GM23248 (cell line): ENCODE data around the gene TRAPPC8. TPM values are rescaled to one million over a fixed set of nuclear protein-coding genes. Genes with fewer than 3 reads are reported as not detected.
"Not testable (repeated sequence)": the region's sequence is repeated elsewhere in the genome, so short reads cannot be mapped to it uniquely, and the experiment has no call there.

ENCODE experiments used
- DNase-seq: peaks from one replicate; pipeline ENCODE4 v3.0.0-alpha.2; 2015
- H2AFZ ChIP-seq: fragments of 200-600 bp; sonication (generic); 2 replicates; pipeline ENCODE4 v1.6.1; 2016; ENCODE audit warnings: antibody characterized with exemption
- H3F3A ChIP-seq: fragments of 200-600 bp; sonication (generic); 2 replicates; pipeline ENCODE4 v1.6.1; 2016; ENCODE audit warnings: mild to moderate bottlenecking, antibody characterized with exemption, mixed run types; ENCODE audit not compliant: insufficient read depth
- H3K27ac ChIP-seq: fragments of 200-600 bp; sonication (generic); 2 replicates; pipeline ENCODE4 v1.5.1; 2016; ENCODE audit warnings: mild to moderate bottlenecking
- H3K27me3 ChIP-seq: fragments of 200-600 bp; sonication (generic); replicated peaks from 2 replicates; pipeline ENCODE4 v1.6.1; 2016; ENCODE audit warnings: mild to moderate bottlenecking; ENCODE audit not compliant: insufficient read depth
- H3K36me3 ChIP-seq: fragments of 200-600 bp; sonication (generic); 2 replicates; pipeline ENCODE4 v1.6.1; 2016; ENCODE audit warnings: low read depth, mild to moderate bottlenecking
- H3K4me1 ChIP-seq: fragments of 200-600 bp; sonication (generic); 2 replicates; pipeline ENCODE4 v1.6.1; 2016; ENCODE audit warnings: mild to moderate bottlenecking; ENCODE audit not compliant: insufficient read depth
- H3K4me2 ChIP-seq: fragments of 200-600 bp; sonication (generic); one replicate; pipeline ENCODE4 v1.6.1; 2016; ENCODE audit warnings: mild to moderate bottlenecking; ENCODE audit not compliant: unreplicated experiment
- H3K4me3 ChIP-seq: fragments of 200-600 bp; sonication (generic); 2 replicates; pipeline ENCODE4 v1.5.1; 2016; ENCODE audit warnings: mild to moderate bottlenecking
- H3K79me2 ChIP-seq: fragments of 200-600 bp; sonication (generic); 2 replicates; pipeline ENCODE4 v1.6.1; 2016; ENCODE audit warnings: mild to moderate bottlenecking; ENCODE audit not compliant: insufficient read depth
- H3K9ac ChIP-seq: fragments of 200-600 bp; sonication (generic); 2 replicates; pipeline ENCODE4 v1.6.1; 2016; ENCODE audit warnings: mild to moderate bottlenecking
- H3K9me2 ChIP-seq: fragments of 200-600 bp; sonication (generic); 2 replicates; pipeline ENCODE4 v1.6.1; 2016; ENCODE audit warnings: mixed run types, mild to moderate bottlenecking, moderate library complexity; ENCODE audit not compliant: insufficient read depth
- H3K9me3 ChIP-seq: fragments of 200-600 bp; sonication (generic); one replicate; pipeline ENCODE4 v1.6.1; 2017; ENCODE audit warnings: low read depth
- H4K20me1 ChIP-seq: fragments of 200-600 bp; sonication (generic); 2 replicates; pipeline ENCODE4 v1.6.0; 2016; ENCODE audit not compliant: insufficient read depth
- EZH2 ChIP-seq: fragments of 200-600 bp; sonication (generic); IDR thresholded peaks from 2 replicates; pipeline ENCODE4 v1.6.1; 2018; ENCODE audit warnings: antibody characterized with exemption, mild to moderate bottlenecking; ENCODE audit not compliant: insufficient read depth, poor library complexity, severe bottlenecking
- EZH2phosphoT487 ChIP-seq: fragments of 200-600 bp; sonication (generic); IDR thresholded peaks from 2 replicates; pipeline ENCODE4 v1.6.1; 2018; ENCODE audit warnings: antibody characterized with exemption, moderate library complexity, mild to moderate bottlenecking, low read depth; ENCODE audit not compliant: insufficient read depth
- WGBS, 2 experiments: methylation state at CpG; one replicate each; pipeline ENCODE4 v1.1.6; 2015 to 2017; ENCODE audit warnings: low lambda C conversion rate in 2 of 2, low coverage in 1 of 2; ENCODE audit errors: missing lambda C conversion rate in 2 of 2; 5-methylcytosine and 5-hydroxymethylcytosine counted together
- in situ Hi-C: fragments of 300-500 bp; cut with MboI; formaldehyde crosslinking; loops from 2 replicates; pipeline ENCODE4 v1.15.0; 2020
- polyA plus RNA-seq: library from polyadenylated mRNA; unstranded; fragments of >200 nt; fragmentation: Nextera tagmentation; extraction: Ambion mirVana; gene quantifications from 2 replicates; pipeline ENCODE4 v1.2.1, GENCODE V29; 2016
- total RNA-seq: library from RNA; depleted of rRNA; stranded (reverse); fragments of >200 nt; shearing (Covaris generic); gene quantifications from 2 replicates; pipeline ENCODE4 v1.2.3, GENCODE V29; 2014

Gene TRAPPC8
- total and polyA plus RNA-seq, 2 experiments from 2014 or later, result 10.1 to 39.4 TPM

GRCh38 chr18:31828613-31829012 is 114.3 kb downstream of the TRAPPC8 start:
- H3K9me2 ChIP-seq, result no peaks in the 10 kb centered on the region
- in situ Hi-C loops, result no loop called here
- WGBS, 2 experiments, result 93 to 96% methylated on average over 10 of the region's 10 CpGs

GRCh38 chr18:31826673-31827325 is 116.1 kb downstream of the TRAPPC8 start:
- H3F3A ChIP-seq, H2AFZ ChIP-seq, H3K4me1 ChIP-seq, H3K27me3 ChIP-seq, DNase-seq, H3K9ac ChIP-seq, H3K9me3 ChIP-seq, H3K27ac ChIP-seq, H4K20me1 ChIP-seq, H3K9me2 ChIP-seq, H3K79me2 ChIP-seq, in situ Hi-C loops, H3K4me3 ChIP-seq, H3K4me2 ChIP-seq: not testable (repeated sequence)
- peaks cover 12% of the 10 kb centered on the region; the same call in 1 of the 2 replicates for H3K36me3 ChIP-seq
- WGBS, 2 experiments, result 86 to 87% methylated on average over 10 of the region's 10 CpGs

More at GRCh38 chr18:31828613-31829012, 114.3 kb downstream of the TRAPPC8 start:
- no peak overlapping the region for H2AFZ ChIP-seq
- H4K20me1 ChIP-seq, result no peaks in the 10 kb centered on the region
- TF ChIP-seq EZH2phosphoT487, result no peak
- TF ChIP-seq EZH2, result no peak
- no peak for DNase-seq
- H3K9me3 ChIP-seq, result no peaks in the 10 kb centered on the region
- H3F3A ChIP-seq, result no peaks in the 10 kb centered on the region
- H3K36me3 ChIP-seq, result peaks cover 12% of the 10 kb centered on the region; the same call in 1 of the 2 replicates
- H3K4me1 ChIP-seq, result no peaks in the 10 kb centered on the region
- no peaks in the 10 kb centered on the region for H3K79me2 ChIP-seq
- H3K27ac ChIP-seq, result no peak overlapping the region
- H3K4me3 ChIP-seq, result no peak overlapping the region
- H3K9ac ChIP-seq, result no peak overlapping the region
- no peak overlapping the region for H3K4me2 ChIP-seq
- no peaks in the 10 kb centered on the region for H3K27me3 ChIP-seq

GRCh38 chr18:31825772-31826171 is 117.2 kb downstream of the TRAPPC8 start:
- Histone ChIP-seq H3K9me2 (no peaks in the 10 kb centered on the region), H4K20me1 (no peaks in the 10 kb centered on the region), H3K79me2 (no peaks in the 10 kb centered on the region), H3K9me3 (no peaks in the 10 kb centered on the region), H3K4me1 (no peaks in the 10 kb centered on the region), H3K9ac (no peak overlapping the region), H3K4me3 (no peak overlapping the region), H3F3A (0 out of 2 replicates have a peak, but pooled peaks cover 3% of the 10 kb centered on the region), H3K36me3 (peaks cover 11% of the 10 kb centered on the region; the same call in 1 of the 2 replicates), H3K4me2 (no peak overlapping the region), H2AFZ (no peak overlapping the region), H3K27me3 (no peaks in the 10 kb centered on the region), H3K27ac (no peak overlapping the region)
- TF ChIP-seq EZH2 (no peak), EZH2phosphoT487 (no peak)
- DNase-seq, result no peak
- 25 to 34% methylated on average over 3 of the region's 3 CpGs for WGBS, 2 experiments
- in situ Hi-C loops, result no loop called here

GRCh38 chr18:31821545-31822171 is 121.3 kb downstream of the TRAPPC8 start:
- 66 to 69% methylated on average over 8 of the region's 8 CpGs for WGBS, 2 experiments
- H3K79me2 ChIP-seq, result no peaks in the 10 kb centered on the region
- in situ Hi-C loops, result no loop called here

More at GRCh38 chr18:31821545-31822171, 121.3 kb downstream of the TRAPPC8 start:
- Histone ChIP-seq H3K27ac (no peak overlapping the region), H2AFZ (no peak overlapping the region), H4K20me1 (no peaks in the 10 kb centered on the region), H3K9me3 (no peaks in the 10 kb centered on the region), H3K27me3 (0 out of 2 replicates have a peak, but pooled peaks cover 6% of the 10 kb centered on the region), H3K9me2 (no peaks in the 10 kb centered on the region), H3K4me2 (no peak overlapping the region), H3K4me1 (no peaks in the 10 kb centered on the region), H3K4me3 (no peak overlapping the region), H3F3A (0 out of 2 replicates have a peak, but pooled peaks cover 3% of the 10 kb centered on the region), H3K36me3 (no peaks in the 10 kb centered on the region), H3K9ac (no peak overlapping the region)
- DNase-seq, result no peak
- TF ChIP-seq EZH2 (no peak), EZH2phosphoT487 (no peak)
